NCI-H345 treated with DMSO at 0.1 percent for 48 hours (cell line): Measurements from ENCODE around the gene OR5H14.
"Not testable (repeated sequence)": the region's sequence is repeated elsewhere in the genome, so short reads cannot be mapped to it uniquely, and the experiment has no call there.

ENCODE experiments used
- DNase-seq: peaks from one replicate; lab custom pipeline; 2025; ENCODE audit not compliant: unreplicated experiment; lab: John Stamatoyannopoulos, UW

Gene OR5H14

DNA sequence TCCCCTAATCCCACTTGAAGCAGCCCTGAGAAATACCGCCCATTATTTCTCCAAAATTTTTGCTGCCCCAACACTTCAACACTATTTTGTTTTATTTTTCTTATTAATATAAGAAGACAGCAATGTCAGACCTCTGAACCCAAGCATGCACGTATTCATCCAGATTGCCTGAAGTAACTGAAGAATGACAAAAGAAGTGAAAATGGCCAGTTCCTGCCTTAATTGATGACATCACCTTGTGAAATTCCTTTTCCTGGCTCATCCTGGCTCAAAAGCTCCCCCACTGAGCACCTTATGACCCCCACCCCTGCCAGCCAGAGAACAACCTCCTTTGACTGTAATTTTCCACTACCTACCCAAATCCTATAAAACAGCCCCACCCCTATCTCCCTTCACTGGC lies 49.0 kb downstream of the OR5H14 start:
- not testable (repeated sequence) for DNase-seq

DNA sequence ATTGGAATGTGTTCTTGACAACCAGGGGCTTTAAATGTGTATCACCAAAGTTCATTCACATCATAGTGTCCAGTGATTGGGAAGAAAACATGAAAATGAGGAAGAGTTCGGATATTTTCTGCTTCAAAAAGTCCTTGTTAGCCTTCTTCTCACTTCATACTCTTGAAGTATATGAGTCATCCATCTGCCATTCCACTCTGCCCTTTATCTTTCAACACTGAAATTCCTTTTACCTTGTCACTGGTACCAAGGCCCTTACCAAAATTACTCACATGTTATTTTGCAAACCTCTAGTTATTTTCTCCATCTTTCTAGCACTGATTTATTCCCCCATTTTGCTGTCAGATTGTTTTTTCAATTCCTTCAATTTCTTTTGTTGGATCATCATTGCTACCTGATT lies 51.7 kb downstream of the OR5H14 start:
- no peak for DNase-seq
